Coronary artery (tissue), 2 donors: ENCODE results near the gene SPOPL.

Experiments used
- DNase-seq: peaks from one replicate; pipeline ENCODE4 v3.0.0-alpha.2; 2017; ENCODE audit warnings: low spot score
- H3K27ac ChIP-seq, 2 donors: fragments of 200-600 bp; sonication (generic); one replicate each; pipeline ENCODE4 v1.5.1; 2016 to 2019
- H3K4me3 ChIP-seq: fragments of 200-600 bp; sonication (generic); 2 replicates; pipeline ENCODE4 v1.5.1; 2016; ENCODE audit warnings: mild to moderate bottlenecking, moderate library complexity
- CTCF ChIP-seq: fragments of 200-600 bp; sonication (generic); IDR thresholded peaks from one replicate; pipeline ENCODE4 v1.5.1; 2019; ENCODE audit warnings: antibody characterized with exemption

Gene SPOPL

GRCh38 chr2:138602166-138602460, 100.5 kb downstream of the SPOPL start:
- no peak for DNase-seq
- Histone ChIP-seq H3K27ac (no peak overlapping the region), H3K4me3 (no peak overlapping the region)
- no peak for TF ChIP-seq CTCF

- no peak overlapping the region for H3K27ac ChIP-seq
- no peak overlapping the region for H3K4me3 ChIP-seq
- DNase-seq = no peak
- TF ChIP-seq CTCF = no peak
Measured at GRCh38 chr2:138607746-138608145, 106.2 kb downstream of the SPOPL start.

GRCh38 chr2:138609446-138609845, 107.9 kb downstream of the SPOPL start:
- TF ChIP-seq CTCF = no peak
- no peak overlapping the region for H3K27ac ChIP-seq
- H3K4me3 ChIP-seq = no peak overlapping the region
- DNase-seq = no peak

GRCh38 chr2:138610201-138610953, 108.8 kb downstream of the SPOPL start:
- Histone ChIP-seq H3K27ac (no peak overlapping the region), H3K4me3 (no peak overlapping the region)
- no peak for TF ChIP-seq CTCF
- DNase-seq = no peak

- Histone ChIP-seq H3K27ac (no peak overlapping the region), H3K4me3 (no peak overlapping the region)
- DNase-seq = no peak
- no peak for TF ChIP-seq CTCF
Measured at GRCh38 chr2:138615257-138615656, 113.7 kb downstream of the SPOPL start.

GRCh38 chr2:138617026-138617425, 115.5 kb downstream of the SPOPL start:
- no peak for TF ChIP-seq CTCF
- H3K27ac ChIP-seq = no peak overlapping the region
- H3K4me3 ChIP-seq = no peak overlapping the region
- DNase-seq = no peak

GRCh38 chr2:138618971-138619370, 117.4 kb downstream of the SPOPL start:
- TF ChIP-seq CTCF = no peak
- no peak for DNase-seq

More at GRCh38 chr2:138618971-138619370, 117.4 kb downstream of the SPOPL start:
- no peak overlapping the region for H3K4me3 ChIP-seq
- no peak overlapping the region for H3K27ac ChIP-seq
